HEK293T (cell line): ENCODE measurements around the gene SLC7A6.
A peak's percentile ranks its signal among the peaks of the same experiment; 100 is the strongest.

Experiments used
- CTCF ChIA-PET: fragments of 350-600 bp; formaldehyde crosslinking; extraction: SDS; loops from one replicate; lab custom pipeline; 2021; ENCODE audit warnings: antibody characterized with exemption, inconsistent platforms; lab: Yijun Ruan, JAX
- POLR2A ChIA-PET: fragments of 350-600 bp; formaldehyde crosslinking; extraction: SDS; loops from one replicate; lab custom pipeline; 2020; ENCODE audit warnings: antibody characterized with exemption, inconsistent platforms; lab: Yijun Ruan, JAX
- DNase-seq: peaks from one replicate; pipeline ENCODE4 v3.0.0; 2012; ENCODE audit warnings: mixed read lengths; ENCODE audit errors: extremely low spot score
- ARNT ChIP-seq: fragments of 450-650 bp; IDR thresholded peaks from 2 replicates; pipeline ENCODE4 v1.6.1; 2017; ENCODE audit warnings: mild to moderate bottlenecking
- BHLHE40 ChIP-seq: fragments of 450-650 bp; IDR thresholded peaks from 2 replicates; pipeline ENCODE4 v1.6.1; 2016; ENCODE audit warnings: mild to moderate bottlenecking, moderate library complexity, borderline replicate concordance
- CTBP1 ChIP-seq: fragments of 450-650 bp; IDR thresholded peaks from 2 replicates; pipeline ENCODE4 v1.6.1; 2016; ENCODE audit warnings: borderline replicate concordance
- ELF4 ChIP-seq: fragments of 450-650 bp; IDR thresholded peaks from 2 replicates; pipeline ENCODE4 v1.6.1; 2017; ENCODE audit warnings: antibody characterized with exemption
- FOXA1 ChIP-seq: fragments of 450-650 bp; IDR thresholded peaks from 2 replicates; pipeline ENCODE4 v1.6.1; 2016; ENCODE audit warnings: mild to moderate bottlenecking
- FOXK2 ChIP-seq: fragments of 450-650 bp; IDR thresholded peaks from 2 replicates; pipeline ENCODE4 v1.6.1; 2016; ENCODE audit warnings: mild to moderate bottlenecking
- FOXM1 ChIP-seq: fragments of 450-650 bp; IDR thresholded peaks from 2 replicates; pipeline ENCODE4 v1.6.1; 2017; ENCODE audit warnings: mild to moderate bottlenecking, borderline replicate concordance
- HDGF ChIP-seq: fragments of 450-650 bp; IDR thresholded peaks from 2 replicates; pipeline ENCODE4 v1.6.1; 2017; ENCODE audit warnings: antibody characterized with exemption, borderline replicate concordance
- L3MBTL2 ChIP-seq: fragments of 450-650 bp; conservative IDR thresholded peaks from 2 replicates; pipeline ENCODE4 v1.6.1; 2016; ENCODE audit warnings: mild to moderate bottlenecking
- LEF1 ChIP-seq: fragments of 450-650 bp; IDR thresholded peaks from 2 replicates; pipeline ENCODE4 v1.6.1; 2017; ENCODE audit warnings: mild to moderate bottlenecking, borderline replicate concordance
- NFRKB ChIP-seq: fragments of 450-650 bp; IDR thresholded peaks from 2 replicates; pipeline ENCODE4 v1.6.1; 2016; ENCODE audit warnings: mild to moderate bottlenecking, moderate library complexity
- SP1 ChIP-seq: fragments of 450-650 bp; IDR thresholded peaks from 2 replicates; pipeline ENCODE4 v1.6.1; 2017
- SUZ12 ChIP-seq: fragments of 450-650 bp; IDR thresholded peaks from 2 replicates; pipeline ENCODE4 v1.6.1; 2016; ENCODE audit warnings: mild to moderate bottlenecking
- TARDBP ChIP-seq: fragments of 450-650 bp; IDR thresholded peaks from 2 replicates; pipeline ENCODE4 v1.6.1; 2016
- ZNF384 ChIP-seq: fragments of 450-650 bp; IDR thresholded peaks from 2 replicates; pipeline ENCODE4 v1.6.1; 2016
- TF ChIP-seq, protein P1 (sequence below): fragments of 450-650 bp; IDR thresholded peaks from 2 replicates; pipeline ENCODE4 v1.6.1; 2016

The SLC7A6 gene

DNA sequence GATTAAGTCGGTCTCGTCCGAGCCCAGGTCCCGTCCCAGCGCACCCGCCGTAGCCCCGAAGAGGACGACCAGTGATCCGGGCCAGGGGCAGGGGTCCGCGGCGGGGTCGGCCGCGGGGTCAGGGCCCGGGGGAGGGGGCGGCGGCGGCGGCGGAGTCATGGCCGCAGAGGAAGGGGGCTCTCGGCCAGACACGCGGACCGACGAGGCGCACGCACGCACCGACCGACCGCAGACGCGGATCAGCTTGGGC is 28.5 kb upstream of the SLC7A6 start, which contains the start of gene ESRP2:
ESRP2 (minus strand) TSS at position 241 of the 250 bp plus-strand sequence; CDS start at position 159, 82 bp downstream.
- DNase-seq: no peak
- ChIA-PET CTCF (no interaction called here), POLR2A (interaction anchor here (1.2 to 2.2 kb wide), 3 partner anchors 75 to 150 kb away, joined by 4 to 8 read pairs (median 4); partner anchors contain the start of genes NFATC3, PRMT7 and SLC7A6OS)
- TF ChIP-seq TARDBP: no peak
- no peak for TF ChIP-seq ARNT
- no peak for TF ChIP-seq LEF1
- no peak for TF ChIP-seq BHLHE40

DNA sequence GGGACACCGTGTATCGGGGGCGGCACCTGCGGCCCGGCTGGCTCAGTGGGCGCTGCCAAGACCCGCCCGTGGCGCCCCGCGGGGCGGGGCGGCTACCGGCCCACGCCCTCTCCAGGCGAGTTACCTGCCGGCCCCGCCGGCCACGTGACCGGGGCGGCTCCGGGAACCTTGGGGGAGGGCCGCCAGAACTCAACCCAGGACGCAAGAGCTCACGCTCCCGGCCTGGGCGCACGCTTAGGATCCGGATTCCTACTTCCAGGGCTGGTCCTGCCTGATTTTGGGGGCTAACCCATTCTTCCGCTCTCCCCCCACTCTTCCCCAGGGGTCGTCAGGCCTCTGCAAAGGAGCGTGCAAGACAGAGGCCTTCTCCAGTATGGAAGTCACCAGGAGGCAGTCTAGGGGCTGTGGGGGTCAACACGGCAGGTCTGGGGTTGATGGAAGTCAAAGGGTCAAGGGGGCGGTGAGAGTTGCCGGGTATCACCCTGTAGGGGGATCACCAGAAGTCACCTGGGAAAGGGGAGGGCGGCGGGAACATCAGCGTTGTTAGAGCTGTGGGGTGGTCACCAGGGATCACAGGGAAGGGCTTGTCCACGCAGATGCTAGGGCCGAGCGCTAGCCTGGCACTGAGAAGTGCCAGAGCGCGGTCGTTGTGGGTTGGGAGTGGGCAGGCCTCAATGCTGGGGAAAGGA is 28.0 kb upstream of the SLC7A6 start:
- POLR2A ChIA-PET: interaction anchor here (1.2 to 2.2 kb wide), 7 partner anchors 8 to 151 kb away, joined by 3 to 23 read pairs (median 7); partner anchors contain the start of genes NFATC3, PRMT7, SLC7A6 and SLC7A6OS
- TF ChIP-seq FOXK2 (no peak), CTBP1 (no peak), ARNT (no peak), ELF4 (no peak), FOXA1 (no peak), NFRKB (no peak), SUZ12 (no peak), SP1 (no peak), LEF1 (no peak), HDGF (no peak), ZNF384 (no peak), L3MBTL2 (no peak), BHLHE40 (no peak)
- TF ChIP-seq, protein P1, sequence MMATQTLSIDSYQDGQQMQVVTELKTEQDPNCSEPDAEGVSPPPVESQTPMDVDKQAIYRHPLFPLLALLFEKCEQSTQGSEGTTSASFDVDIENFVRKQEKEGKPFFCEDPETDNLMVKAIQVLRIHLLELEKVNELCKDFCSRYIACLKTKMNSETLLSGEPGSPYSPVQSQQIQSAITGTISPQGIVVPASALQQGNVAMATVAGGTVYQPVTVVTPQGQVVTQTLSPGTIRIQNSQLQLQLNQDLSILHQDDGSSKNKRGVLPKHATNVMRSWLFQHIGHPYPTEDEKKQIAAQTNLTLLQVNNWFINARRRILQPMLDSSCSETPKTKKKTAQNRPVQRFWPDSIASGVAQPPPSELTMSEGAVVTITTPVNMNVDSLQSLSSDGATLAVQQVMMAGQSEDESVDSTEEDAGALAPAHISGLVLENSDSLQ: no peak
- DNase-seq: no peak
- CTCF ChIA-PET: interaction anchor here (1.6 kb wide), 1 partner anchor 25 kb away, joined by 4 read pairs; no protein-coding TSS in a partner anchor

DNA sequence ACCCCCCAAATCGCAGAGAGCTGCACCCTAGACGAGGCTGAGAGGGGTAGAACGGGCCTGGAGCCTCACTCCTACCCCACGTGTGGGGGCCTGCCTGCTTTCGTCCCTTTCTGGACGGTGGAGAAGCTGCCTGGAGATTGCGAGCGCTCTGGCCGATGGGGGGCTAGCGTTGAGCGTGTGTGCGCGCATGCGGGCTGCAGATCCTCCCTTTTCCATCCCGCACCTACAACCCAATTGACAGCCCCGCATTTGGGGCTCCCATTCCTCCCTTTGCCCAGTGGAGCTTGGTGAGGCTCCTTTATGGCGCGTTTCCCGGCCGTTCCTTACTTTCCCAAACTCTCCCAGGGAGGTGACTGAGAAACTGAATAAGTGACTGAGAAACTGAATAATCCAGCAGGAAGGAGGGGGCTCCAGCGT is 27.5 kb upstream of the SLC7A6 start:
- TF ChIP-seq TARDBP (no peak), FOXM1 (no peak), LEF1 (no peak), ZNF384 (no peak), FOXK2 (no peak), CTBP1 (no peak), FOXA1 (no peak), ELF4 (no peak), SP1 (no peak), ARNT (no peak), NFRKB (no peak), BHLHE40 (no peak), HDGF (no peak), L3MBTL2 (no peak), SUZ12 (no peak)
- TF ChIP-seq, protein P1: no peak
- DNase-seq: no peak
- POLR2A ChIA-PET: interaction anchor here (0.6 to 2.2 kb wide), 11 partner anchors 9 to 678 kb away, joined by 3 to 23 read pairs (median 3); partner anchors contain the start of genes NFATC3, PRMT7, SLC7A6 and SLC7A6OS
- CTCF ChIA-PET: interaction anchor here (1.6 kb wide), 2 partner anchors 25 to 27 kb away, joined by 4 to 5 read pairs; partner anchors contain the start of gene SLC7A6

DNA sequence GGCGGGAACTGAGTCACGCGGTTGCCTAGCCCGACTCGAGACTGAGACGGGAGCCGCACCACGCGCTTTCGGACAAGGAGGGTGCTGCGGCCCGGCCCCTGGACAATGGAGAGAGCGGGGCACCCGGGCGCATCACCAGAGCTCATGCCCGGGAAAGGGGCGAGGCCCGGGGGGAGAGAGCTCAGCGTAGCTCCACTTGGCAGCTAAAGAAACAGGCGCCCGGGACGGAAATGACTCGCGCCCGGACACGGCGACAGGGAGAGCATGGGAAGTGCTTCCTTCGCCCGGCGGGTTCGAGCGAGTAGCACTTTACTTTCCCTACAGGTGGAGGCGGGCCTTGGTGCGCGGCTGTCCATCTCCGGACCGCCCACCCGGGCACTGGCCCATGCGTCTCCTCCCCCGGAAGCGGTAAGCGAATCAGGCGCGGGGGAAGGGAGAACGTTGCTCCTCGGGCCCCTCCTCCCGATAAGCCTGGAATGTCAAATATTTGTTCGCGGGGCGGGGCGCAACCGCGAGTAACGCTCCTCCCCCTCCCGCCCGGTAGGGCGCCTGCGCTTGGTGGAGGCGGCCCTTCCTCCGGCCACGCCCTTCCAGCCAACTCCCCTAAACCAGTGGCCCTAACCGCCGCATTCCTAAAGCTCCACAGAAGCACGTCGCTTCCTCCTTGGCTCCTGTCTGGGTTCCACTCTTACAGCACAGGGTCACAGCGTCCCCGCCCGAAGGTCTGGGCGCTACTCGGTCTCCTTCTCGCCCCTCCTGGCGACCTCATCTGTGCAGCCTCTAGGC is 26.9 kb upstream of the SLC7A6 start:
- ChIA-PET CTCF (interaction anchor here (1.6 kb wide), 2 partner anchors 24 to 27 kb away, joined by 4 to 5 read pairs; partner anchors contain the start of gene SLC7A6), POLR2A (interaction anchor here (0.6 to 2.2 kb wide), 18 partner anchors 8 to 679 kb away, joined by 3 to 23 read pairs (median 3); partner anchors contain the start of genes NFATC3, PLA2G15, PRMT7 and SLC7A6)
- TF ChIP-seq L3MBTL2: peak; percentile 88
- TF ChIP-seq TARDBP: no peak
- TF ChIP-seq, protein P1: peak; percentile 97
- no peak for TF ChIP-seq LEF1
- peak; percentile 97 for DNase-seq

DNA sequence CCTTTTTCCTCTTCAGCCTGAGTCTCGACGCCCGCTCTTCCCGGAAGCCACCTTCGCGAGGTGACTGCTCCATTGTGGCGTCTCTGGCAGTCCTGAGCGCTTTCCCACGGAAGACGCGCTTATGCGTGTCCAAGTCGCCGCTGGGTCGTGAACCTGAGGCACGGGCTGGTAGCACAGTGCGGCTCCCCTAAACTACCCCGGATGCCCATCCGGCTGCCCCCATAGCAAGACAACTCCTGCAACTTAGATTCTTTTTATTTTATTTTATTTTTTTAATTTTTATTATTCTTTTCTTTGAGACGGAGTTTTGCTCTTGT is 26.3 kb upstream of the SLC7A6 start:
- POLR2A ChIA-PET: interaction anchor here (0.6 to 2.2 kb wide), 7 partner anchors 10 to 251 kb away, joined by 3 to 23 read pairs (median 3); partner anchors contain the start of genes NFATC3, PRMT7 and SLC7A6OS
- CTCF ChIA-PET: interaction anchor here (1.6 kb wide), 2 partner anchors 24 to 26 kb away, joined by 4 to 5 read pairs; partner anchors contain the start of gene SLC7A6
- peak; percentile 68 for TF ChIP-seq L3MBTL2
- no peak for TF ChIP-seq NFRKB
- TF ChIP-seq, protein P1: no peak
- TF ChIP-seq ZNF384: no peak
- no peak for TF ChIP-seq CTBP1
- TF ChIP-seq FOXM1: no peak
- no peak for TF ChIP-seq SP1
- no peak for TF ChIP-seq ELF4
- DNase-seq: no peak
